Osteocyte (in vitro differentiated cells): ENCODE measurements around the gene GAS7. TPM values are rescaled to one million over a fixed set of nuclear protein-coding genes. Genes with fewer than 3 reads are reported as not detected.
"Not testable (repeated sequence)": the region's sequence is repeated elsewhere in the genome, so short reads cannot be mapped to it uniquely, and the experiment has no call there.

Experiments
- DNase-seq: peaks from one replicate; pipeline ENCODE4 v3.0.0; 2021; ENCODE audit warnings: mixed read lengths; ENCODE audit not compliant: unreplicated experiment; ENCODE audit errors: extremely low spot score
- H3K27ac Mint-ChIP-seq: one replicate; pipeline ENCODE4 v1.8.0; 2021; ENCODE audit warnings: mild to moderate bottlenecking, mixed read lengths; ENCODE audit not compliant: unreplicated experiment
- H3K27me3 Mint-ChIP-seq: one replicate; pipeline ENCODE4 v1.8.0; 2021; ENCODE audit warnings: mixed read lengths; ENCODE audit not compliant: unreplicated experiment
- H3K36me3 Mint-ChIP-seq: one replicate; pipeline ENCODE4 v1.8.0; 2021; ENCODE audit warnings: mixed read lengths; ENCODE audit not compliant: unreplicated experiment
- H3K4me1 Mint-ChIP-seq: one replicate; pipeline ENCODE4 v1.8.0; 2021; ENCODE audit warnings: mixed read lengths; ENCODE audit not compliant: unreplicated experiment
- H3K4me3 Mint-ChIP-seq: one replicate; pipeline ENCODE4 v1.8.0; 2021; ENCODE audit warnings: mild to moderate bottlenecking, moderate library complexity, mixed read lengths; ENCODE audit not compliant: unreplicated experiment
- H3K9me3 Mint-ChIP-seq: one replicate; pipeline ENCODE4 v1.8.0; 2021; ENCODE audit warnings: mixed read lengths; ENCODE audit not compliant: unreplicated experiment
- CTCF ChIP-seq: fragments of 200-600 bp; sonication (generic); IDR thresholded peaks from 2 replicates; pipeline ENCODE4 v1.5.0; 2021; ENCODE audit warnings: antibody characterized with exemption, mild to moderate bottlenecking, moderate library complexity
- total RNA-seq: library from RNA; stranded (reverse); gene quantifications from 2 replicates; pipeline ENCODE4 v1.2.1, GENCODE V29; 2021

GAS7 gene
- total RNA-seq, 1 donor from 2014 or later = 18.1 TPM

GRCh38 chr17:9922012-9922848 lies 276.2 kb downstream of the GAS7 start:
- TF ChIP-seq CTCF = no peak
- DNase-seq = no peak
- H3K36me3 Mint-ChIP-seq = no peaks in the 10 kb centered on the region
- H3K27me3 Mint-ChIP-seq = peaks cover 3% of the 10 kb centered on the region
- no peaks in the 10 kb centered on the region for H3K9me3 Mint-ChIP-seq
- H3K27ac Mint-ChIP-seq = no peak overlapping the region
- peaks cover 5% of the 10 kb centered on the region for H3K4me1 Mint-ChIP-seq
- H3K4me3 Mint-ChIP-seq = no peak overlapping the region

DNA sequence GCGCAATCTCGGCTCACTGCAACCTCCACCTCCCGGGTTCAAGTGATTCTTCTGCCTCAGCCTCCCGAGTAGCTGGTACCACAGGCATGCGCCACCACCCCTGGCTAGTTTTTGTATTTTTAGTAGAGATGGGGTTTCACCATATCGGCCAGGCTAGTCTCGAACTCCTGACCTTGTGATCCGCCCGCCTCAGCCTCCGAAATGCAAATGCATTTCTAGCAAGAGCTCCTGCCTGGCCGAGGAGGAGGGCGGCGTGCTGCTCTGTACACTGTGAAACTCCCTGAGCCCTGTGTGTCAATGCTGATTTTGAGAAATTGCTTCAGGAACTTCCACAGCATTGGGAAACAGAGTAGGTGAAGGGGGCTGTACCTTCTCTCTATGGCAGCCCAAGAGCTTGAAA lies 277.2 kb downstream of the GAS7 start:
- H3K4me1 Mint-ChIP-seq, H3K27me3 Mint-ChIP-seq, H3K36me3 Mint-ChIP-seq, H3K9me3 Mint-ChIP-seq, H3K4me3 Mint-ChIP-seq, DNase-seq, H3K27ac Mint-ChIP-seq: not testable (repeated sequence)

GRCh38 chr17:9918804-9919352 lies 279.5 kb downstream of the GAS7 start:
- Mint-ChIP-seq H3K9me3 (no peaks in the 10 kb centered on the region), H3K27me3 (no peaks in the 10 kb centered on the region), H3K4me3 (no peak overlapping the region), H3K4me1 (no peaks in the 10 kb centered on the region), H3K27ac (no peak overlapping the region), H3K36me3 (no peaks in the 10 kb centered on the region)
- DNase-seq = no peak
- no peak for TF ChIP-seq CTCF

DNA sequence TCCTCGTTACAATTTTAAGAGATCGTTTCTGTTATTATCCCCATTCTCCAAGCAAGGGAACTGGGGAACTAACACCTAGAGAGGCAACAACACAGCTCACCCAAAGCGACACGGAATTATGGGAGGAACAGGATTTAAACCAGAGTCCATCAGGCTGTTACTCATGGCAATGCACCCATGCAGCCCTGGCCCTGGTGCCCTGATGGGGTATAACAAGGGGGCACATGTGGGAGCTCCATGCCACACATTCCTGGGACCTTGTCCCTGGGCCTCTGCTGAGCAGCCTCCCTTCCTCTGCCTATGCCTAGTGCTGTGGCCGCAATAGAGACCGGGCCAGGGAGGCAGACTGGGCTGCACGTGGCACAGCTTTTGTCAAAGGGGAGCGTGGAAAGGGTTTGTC lies 280.1 kb downstream of the GAS7 start:
- no peak for TF ChIP-seq CTCF
- DNase-seq = no peak
- no peaks in the 10 kb centered on the region for H3K36me3 Mint-ChIP-seq
- no peak overlapping the region for H3K4me3 Mint-ChIP-seq
- H3K9me3 Mint-ChIP-seq = no peaks in the 10 kb centered on the region
- no peaks in the 10 kb centered on the region for H3K27me3 Mint-ChIP-seq
- no peak overlapping the region for H3K27ac Mint-ChIP-seq
- no peaks in the 10 kb centered on the region for H3K4me1 Mint-ChIP-seq

- no peak for DNase-seq
- H3K27me3 Mint-ChIP-seq = no peaks in the 10 kb centered on the region
- no peaks in the 10 kb centered on the region for H3K36me3 Mint-ChIP-seq
- no peak for TF ChIP-seq CTCF
- H3K4me3 Mint-ChIP-seq = no peak overlapping the region
- H3K27ac Mint-ChIP-seq = no peak overlapping the region
- H3K4me1 Mint-ChIP-seq = no peaks in the 10 kb centered on the region
- H3K9me3 Mint-ChIP-seq = no peaks in the 10 kb centered on the region
Measured at GRCh38 chr17:9917801-9918200, 280.6 kb downstream of the GAS7 start.
